ENCODE data around the gene MYL10. TPM values are rescaled to one million over a fixed set of nuclear protein-coding genes. Genes with fewer than 3 reads are reported as not detected.
"Not testable (repeated sequence)": the region's sequence is repeated elsewhere in the genome, so short reads cannot be mapped to it uniquely, and the experiment has no call there.

The MYL10 gene
- total and polyA plus RNA-seq, 10 of the 15 experiments (the other 5 are each of a cell fraction or from before 2014, with no cell fraction given): not detected

GRCh38 chr7:101650579-101651081 lies 21.5 kb upstream of the MYL10 start:
- H3K4me1 ChIP-seq (ENCODE audit: control insufficient read depth, insufficient read depth, low read length): no peaks in the 10 kb centered on the region
- WGBS (ENCODE audit: insufficient coverage, insufficient replicate concordance, low lambda C conversion rate, missing lambda C conversion rate): 12% methylated on average over 8 of the region's 8 CpGs
- H3K27ac ChIP-seq (ENCODE audit: control insufficient read depth, insufficient read depth): no peak overlapping the region
- TF ChIP-seq ZNF217 (IDR thresholded peaks at IDR 0.05) (no peak), TBL1XR1 (IDR thresholded peaks at IDR 0.05; ENCODE audit: low read depth, low read length) (no peak), ATF7 (IDR thresholded peaks at IDR 0.05; ENCODE audit: low read depth) (no peak), EP300 (IDR thresholded peaks at IDR 0.05; ENCODE audit: borderline replicate concordance in 1 of 2, control insufficient read depth in 1 of 2, low read depth in 2 of 2, low read length in 2 of 2) (no peak), BRCA1 (IDR thresholded peaks at IDR 0.05; ENCODE audit: low read depth, low read length) (no peak), RBBP5 (conservative IDR thresholded peaks at IDR 0.05) (no peak), ZNF207 (IDR thresholded peaks at IDR 0.05; ENCODE audit: borderline replicate concordance) (no peak), KAT2A (conservative IDR thresholded peaks at IDR 0.05; ENCODE audit: control insufficient read depth, low read depth, low read length) (no peak), IRF5 (IDR thresholded peaks at IDR 0.05; ENCODE audit: borderline replicate concordance) (no peak), SP1 (IDR thresholded peaks at IDR 0.05; ENCODE audit: low read depth, low read length) (no peak), STAT1 (conservative IDR thresholded peaks at IDR 0.05) (no peak), PAX8 (IDR thresholded peaks at IDR 0.05) (no peak), FOXM1 (IDR thresholded peaks at IDR 0.05; ENCODE audit: low read depth, low read length) (no peak), MTA2 (IDR thresholded peaks at IDR 0.05; ENCODE audit: low read depth) (no peak), PBX3 (IDR thresholded peaks at IDR 0.05; ENCODE audit: insufficient replicate concordance, low read depth, low read length) (no peak), NR2F1 (conservative IDR thresholded peaks at IDR 0.05) (no peak), ZNF274 (IDR thresholded peaks at IDR 0.05; ENCODE audit: insufficient read depth, insufficient read length) (no peak), CBX3 (IDR thresholded peaks at IDR 0.05; ENCODE audit: borderline replicate concordance, low read depth) (no peak), CREM (IDR thresholded peaks at IDR 0.05; ENCODE audit: low read depth) (no peak)
- no peaks in the 10 kb centered on the region for H3K36me3 ChIP-seq (ENCODE audit: control insufficient read depth in 2 of 2, insufficient read depth in 2 of 2, low read length in 1 of 2)
- H3K4me3 ChIP-seq: no peak overlapping the region
- ChIA-PET RAD21 (ENCODE audit: unreplicated experiment) (interaction anchor here (0.6 kb wide), 1 partner anchor 590 kb away, joined by 3 read pairs; no protein-coding TSS in a partner anchor), POLR2A (no interaction called here), CTCF (no interaction called here), SMC1A (ENCODE audit: uncharacterized antibody, unreplicated experiment) (interaction anchor here (0.7 kb wide), 1 partner anchor 107 kb away, joined by 3 read pairs; no protein-coding TSS in a partner anchor)
- in situ Hi-C loops (cut with MboI) (no loop called here), intact Hi-C loops (cut with micrococcal nuclease; ENCODE audit: unreplicated experiment) (no loop called here)
- H3K9me3 ChIP-seq (replicated peaks; ENCODE audit: control insufficient read depth, insufficient read depth, low read length): no peaks in the 10 kb centered on the region
- DNase-seq (ENCODE audit: low read depth, low spot score) (no peak), FAIRE-seq (no peak), ATAC-seq (no peak)
- no peak overlapping the region for H3K9ac ChIP-seq (ENCODE audit: control insufficient read depth, insufficient read depth, low read length)
- no peaks in the 10 kb centered on the region for H3K79me2 ChIP-seq (ENCODE audit: control insufficient read depth, insufficient read depth, low read length)
- peaks cover 0 to 2% of the 10 kb centered on the region in 2 experiments; a peak in 2 of 4 replicates for H3K27me3 ChIP-seq (replicated peaks in 1 of 2; ENCODE audit: control insufficient read depth in 2 of 2, insufficient read depth in 2 of 2, low read length in 1 of 2)
- no peak overlapping the region for H2AFZ ChIP-seq (ENCODE audit: control insufficient read depth, low read depth, low read length)
- H3K4me2 ChIP-seq (ENCODE audit: control insufficient read depth, insufficient read depth): no peak overlapping the region; the same call in 1 of the 2 replicates
- no peaks in the 10 kb centered on the region for H4K20me1 ChIP-seq (ENCODE audit: control insufficient read depth, insufficient read depth)
- BruUV-seq (replicated peaks): no TSS peak

GRCh38 chr7:101647876-101648275 lies 18.8 kb upstream of the MYL10 start:
- H3K4me2 ChIP-seq (ENCODE audit: control insufficient read depth, insufficient read depth); RAD21 ChIA-PET (ENCODE audit: unreplicated experiment); H3K4me3 ChIP-seq; H4K20me1 ChIP-seq (ENCODE audit: control insufficient read depth, insufficient read depth); ATAC-seq; H2AFZ ChIP-seq (ENCODE audit: control insufficient read depth, low read depth, low read length); H3K4me1 ChIP-seq (ENCODE audit: control insufficient read depth, insufficient read depth, low read length); H3K79me2 ChIP-seq (ENCODE audit: control insufficient read depth, insufficient read depth, low read length); H3K9ac ChIP-seq (ENCODE audit: control insufficient read depth, insufficient read depth, low read length); POLR2A ChIA-PET; DNase-seq (ENCODE audit: low read depth, low spot score); H3K36me3 ChIP-seq (ENCODE audit: control insufficient read depth in 2 of 2, insufficient read depth in 2 of 2, low read length in 1 of 2); H3K9me3 ChIP-seq (replicated peaks; ENCODE audit: control insufficient read depth, insufficient read depth, low read length); H3K27ac ChIP-seq (ENCODE audit: control insufficient read depth, insufficient read depth); SMC1A ChIA-PET (ENCODE audit: uncharacterized antibody, unreplicated experiment); CTCF ChIA-PET; intact Hi-C loops (cut with micrococcal nuclease; ENCODE audit: unreplicated experiment); FAIRE-seq; H3K27me3 ChIP-seq (replicated peaks in 1 of 2; ENCODE audit: control insufficient read depth in 2 of 2, insufficient read depth in 2 of 2, low read length in 1 of 2); in situ Hi-C loops (cut with MboI); BruUV-seq (replicated peaks): not testable (repeated sequence)
- WGBS (ENCODE audit: insufficient coverage, insufficient replicate concordance, low lambda C conversion rate, missing lambda C conversion rate): 44% methylated on average over 12 of the region's 12 CpGs
